Natural killer cell (primary cell): ENCODE measurements around the gene PNMA1. TPM values are rescaled to one million over a fixed set of nuclear protein-coding genes. Genes with fewer than 3 reads are reported as not detected.

Experiments
- ATAC-seq, 3 donors: fragments of 150-1000 bp in 2 of 3; fragments of 200-7000 bp in 1 of 3; cut with Tn5 transposase; 1 replicate in 1 of 3; 2 replicates in 2 of 3; pipeline ENCODE4 v1.10.0; 2021; ENCODE audit warnings: mild to moderate bottlenecking in 2 of 3, moderate library complexity in 2 of 3
- DNase-seq, 2 donors: peaks; one replicate each; pipeline versions ENCODE4 v3.0.0 to v3.0.0-alpha.2; 2013 to 2021; ENCODE audit warnings: mixed read lengths in 1 of 2
- H3K27ac ChIP-seq: one replicate; pipeline ENCODE4 v1.5.1; 2013; ENCODE audit warnings: mild to moderate bottlenecking, low read length
- H3K27me3 ChIP-seq: one replicate; pipeline ENCODE4 v1.6.1; 2013; ENCODE audit warnings: low read length; ENCODE audit not compliant: control insufficient read depth, insufficient read depth
- H3K36me3 ChIP-seq: one replicate; pipeline ENCODE4 v1.6.1; 2013; ENCODE audit warnings: low read length; ENCODE audit not compliant: control insufficient read depth, insufficient read depth
- H3K4me1 ChIP-seq: one replicate; pipeline ENCODE4 v1.6.1; 2013; ENCODE audit warnings: low read length; ENCODE audit not compliant: control insufficient read depth, insufficient read depth
- H3K4me3 ChIP-seq: one replicate; pipeline ENCODE4 v1.5.1; 2013; ENCODE audit warnings: low read length
- H3K9me3 ChIP-seq: one replicate; pipeline ENCODE4 v1.6.1; 2013; ENCODE audit warnings: low read length; ENCODE audit not compliant: control insufficient read depth, insufficient read depth
- H3K27ac Mint-ChIP-seq, 2 donors: one replicate each; pipeline ENCODE4 v1.8.0; 2022; ENCODE audit warnings: mild to moderate bottlenecking in 2 of 2, mixed read lengths in 2 of 2, moderate library complexity in 1 of 2
- H3K27me3 Mint-ChIP-seq, 2 donors: one replicate each; pipeline ENCODE4 v1.8.0; 2022; ENCODE audit warnings: low read depth in 2 of 2, mixed read lengths in 2 of 2
- H3K36me3 Mint-ChIP-seq: one replicate; pipeline ENCODE4 v1.8.0; 2022; ENCODE audit warnings: mixed read lengths
- H3K4me1 Mint-ChIP-seq, 2 donors: one replicate each; pipeline ENCODE4 v1.8.0; 2022; ENCODE audit warnings: mixed read lengths in 2 of 2
- H3K4me3 Mint-ChIP-seq: one replicate; pipeline ENCODE4 v1.8.0; 2022; ENCODE audit warnings: mild to moderate bottlenecking, moderate library complexity, mixed read lengths
- H3K9me3 Mint-ChIP-seq, 2 donors: one replicate each; pipeline ENCODE4 v1.8.0; 2022; ENCODE audit warnings: mixed read lengths in 2 of 2
- CTCF ChIP-seq: fragments of 200-600 bp; IDR thresholded peaks from one replicate; pipeline ENCODE4 v1.8.0; 2022; ENCODE audit warnings: antibody characterized with exemption
- WGBS: methylation state at CpG from one replicate; pipeline ENCODE4 v1.1.7; 2013; ENCODE audit warnings: missing lambda C conversion rate; ENCODE audit not compliant: insufficient coverage; 5-methylcytosine and 5-hydroxymethylcytosine counted together
- intact Hi-C: fragments of 100-400 bp; cut with micrococcal nuclease; formaldehyde crosslinking; loops from one replicate; pipeline ENCODE4 v1.14.2; 2022
- total RNA-seq, 4 donors: library from RNA; stranded (reverse); fragments of 120-200 nt in 1 of 4; gene quantifications; one replicate each; pipeline versions ENCODE4 v1.2.3 to v1.2.4, GENCODE V29; 2013 to 2022

The PNMA1 gene
- total RNA-seq, 3 donors from 2014 or later (not counting 1 experiment from before 2014, with no cell fraction given) = 26.0 to 32.3 (median 28.9) TPM

- intact Hi-C loops = no loop called here
- H3K36me3 Mint-ChIP-seq = no peaks in the 10 kb centered on the region
- ATAC-seq = no peak
- H3K27ac ChIP-seq = peak overlapping the region; percentile 84
- H3K27ac Mint-ChIP-seq = peak overlapping the region; percentile 88 to 96
- no peaks in the 10 kb centered on the region for H3K27me3 Mint-ChIP-seq
- H3K4me3 Mint-ChIP-seq = peak overlapping the region; percentile 67
- DNase-seq = no peak
- WGBS = 84% methylated on average over 6 of the region's 7 CpGs
- H3K27me3 ChIP-seq = no peaks in the 10 kb centered on the region
- no peaks in the 10 kb centered on the region for H3K9me3 ChIP-seq
- no peak for TF ChIP-seq CTCF
- peaks cover 3% of the 10 kb centered on the region for H3K36me3 ChIP-seq
- no peaks in the 10 kb centered on the region for H3K9me3 Mint-ChIP-seq
- H3K4me1 ChIP-seq = peaks cover 96% of the 10 kb centered on the region
- H3K4me3 ChIP-seq = no peak overlapping the region
- H3K4me1 Mint-ChIP-seq = peaks cover 90 to 97% of the 10 kb centered on the region in 2 donors
Observed at GRCh38 chr14:73745571-73746519, 31.7 kb upstream of the PNMA1 start.

GRCh38 chr14:73744874-73745529 lies 30.8 kb upstream of the PNMA1 start:
- H3K4me1 Mint-ChIP-seq = peaks cover 88 to 97% of the 10 kb centered on the region in 2 donors
- H3K27ac Mint-ChIP-seq = peak overlapping the region; percentile 88 to 96
- ATAC-seq (no peak), DNase-seq (peak in 1 of 2 donors; percentile 41)
- peak overlapping the region; percentile 84 for H3K27ac ChIP-seq
- no peaks in the 10 kb centered on the region for H3K27me3 Mint-ChIP-seq
- H3K4me3 ChIP-seq = no peak overlapping the region
- intact Hi-C loops = no loop called here
- WGBS = 57% methylated on average over 6 of the region's 6 CpGs
- H3K4me1 ChIP-seq = peaks cover 96% of the 10 kb centered on the region
- TF ChIP-seq CTCF = no peak
- peak overlapping the region; percentile 80 for H3K4me3 Mint-ChIP-seq
- H3K27me3 ChIP-seq = no peaks in the 10 kb centered on the region
- H3K36me3 Mint-ChIP-seq = no peaks in the 10 kb centered on the region
- peaks cover 3% of the 10 kb centered on the region for H3K36me3 ChIP-seq
- H3K9me3 Mint-ChIP-seq = no peaks in the 10 kb centered on the region
- no peaks in the 10 kb centered on the region for H3K9me3 ChIP-seq

GRCh38 chr14:73744175-73744867 lies 30.1 kb upstream of the PNMA1 start:
- TF ChIP-seq CTCF = no peak
- intact Hi-C loops = no loop called here
- Mint-ChIP-seq H3K9me3 (no peaks in the 10 kb centered on the region), H3K36me3 (no peaks in the 10 kb centered on the region), H3K4me3 (peak overlapping the region; percentile 80), H3K4me1 (peaks cover 86 to 94% of the 10 kb centered on the region in 2 donors), H3K27ac (peak overlapping the region; percentile 88 to 96), H3K27me3 (no peaks in the 10 kb centered on the region)
- peak in 1 of 3 donors; percentile 0 for ATAC-seq
- H3K4me1 ChIP-seq = peaks cover 97% of the 10 kb centered on the region
- H3K4me3 ChIP-seq = no peak overlapping the region
- 48% methylated on average over 7 of the region's 7 CpGs for WGBS
- peak overlapping the region; percentile 84 for H3K27ac ChIP-seq
- no peak for DNase-seq
- no peaks in the 10 kb centered on the region for H3K27me3 ChIP-seq
- peaks cover 8% of the 10 kb centered on the region for H3K36me3 ChIP-seq
- no peaks in the 10 kb centered on the region for H3K9me3 ChIP-seq
